ENCODE results near the gene ATXN3.
"Not testable (repeated sequence)": the region's sequence is repeated elsewhere in the genome, so short reads cannot be mapped to it uniquely, and the experiment has no call there.

The ATXN3 gene

GRCh38 chr14:92058006-92058917 is 48.1 kb downstream of the ATXN3 start:
- no peak for DNase-seq

GRCh38 chr14:92049781-92050180 is 56.6 kb downstream of the ATXN3 start:
- DNase-seq, result no peak

- DNase-seq, result not testable (repeated sequence)
These were observed 57.2 kb downstream of the ATXN3 start for GRCh38 chr14:92049221-92049620.

GRCh38 chr14:92045904-92046303 is 60.5 kb downstream of the ATXN3 start:
- DNase-seq, result not testable (repeated sequence)

GRCh38 chr14:92041766-92042165 is 64.6 kb downstream of the ATXN3 start:
- DNase-seq, result not testable (repeated sequence)

GRCh38 chr14:92041203-92041602 is 65.2 kb downstream of the ATXN3 start:
- no peak for DNase-seq

GRCh38 chr14:92040431-92041051 is 65.8 kb downstream of the ATXN3 start:
- peak; percentile 69 for DNase-seq

GRCh38 chr14:92039719-92040430 is 66.5 kb downstream of the ATXN3 start, which contains the start of gene TRIP11:
TSS of gene TRIP11 (minus strand) at chr14:92040059. CDS start at chr14:92039685, 374 bp downstream.
- DNase-seq, result peak; percentile 94

- DNase-seq, result peak; percentile 60
These were observed 67.2 kb downstream of the ATXN3 start for GRCh38 chr14:92039063-92039718.

GRCh38 chr14:92037989-92038388 is 68.4 kb downstream of the ATXN3 start:
- no peak for DNase-seq

GRCh38 chr14:92035890-92036289 is 70.5 kb downstream of the ATXN3 start:
- no peak for DNase-seq

GRCh38 chr14:92033906-92034687 is 72.3 kb downstream of the ATXN3 start:
- DNase-seq, result no peak

- DNase-seq, result no peak
These were observed 72.9 kb downstream of the ATXN3 start for GRCh38 chr14:92033433-92033832.

- no peak for DNase-seq
These were observed 79.7 kb downstream of the ATXN3 start for GRCh38 chr14:92026548-92027190.

- no peak for DNase-seq
These were observed 84.3 kb downstream of the ATXN3 start for GRCh38 chr14:92022036-92022435.

- DNase-seq, result no peak
These were observed 84.9 kb downstream of the ATXN3 start for GRCh38 chr14:92021523-92021922.

GRCh38 chr14:92014040-92014439 is 92.3 kb downstream of the ATXN3 start:
- no peak for DNase-seq

- no peak for DNase-seq
These were observed 94.1 kb downstream of the ATXN3 start for GRCh38 chr14:92012121-92012748.

GRCh38 chr14:92010644-92011043 is 95.7 kb downstream of the ATXN3 start:
- DNase-seq, result no peak

- no peak for DNase-seq
These were observed 96.8 kb downstream of the ATXN3 start for GRCh38 chr14:92009604-92010003.
